Activated CD8-positive, alpha-beta memory T cell treated with anti-CD3 and anti-CD28 coated beads, Interleukin-2, amount 50 U/mL, for 1 hour (primary cell): ENCODE data around the gene PDZRN3.

Source experiments
- DNase-seq: peaks from one replicate; pipeline ENCODE4 v3.0.0-alpha.2; 2020; ENCODE audit errors: extremely low read depth

The PDZRN3 gene

GRCh38 chr3:73341272-73341935, 283.3 kb downstream of the PDZRN3 start:
- no peak for DNase-seq

- DNase-seq = no peak
These were observed 292.2 kb downstream of the PDZRN3 start for GRCh38 chr3:73332558-73332957.
